HG03039 (cell line): Measurements from ENCODE around the gene PSPN.

Experiments used
- ATAC-seq: cut with Tn5 transposase; IDR thresholded peaks from one replicate; pipeline ENCODE4 v1.9.1; 2021; ENCODE audit warnings: mild to moderate bottlenecking, moderate library complexity; ENCODE audit not compliant: unreplicated experiment

Gene PSPN

DNA sequence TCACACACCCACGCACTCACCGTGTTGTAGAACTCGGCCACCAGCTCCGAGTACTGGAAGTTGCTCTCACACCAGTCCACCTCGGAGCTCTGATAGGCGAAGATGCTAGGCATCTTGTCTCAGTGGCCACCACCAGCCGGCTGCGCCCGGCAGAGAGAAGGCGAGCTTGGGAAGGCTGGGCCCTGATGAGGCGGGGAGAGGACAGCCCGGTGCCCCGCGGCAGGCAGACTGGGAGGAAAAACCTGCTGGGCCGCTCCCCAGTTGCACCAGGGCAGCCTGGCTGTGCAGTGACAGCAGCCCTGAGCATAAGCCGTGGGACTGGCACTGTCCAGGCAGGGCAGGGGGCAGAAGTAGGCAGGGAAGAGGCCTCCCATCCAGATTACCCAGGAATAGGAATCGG is 42.3 kb downstream of the PSPN start, which contains the start of gene ACER1:
ACER1 (minus strand) TSS at position 174 of the 400 bp plus-strand sequence; CDS start at position 113, 61 bp downstream.
- no peak for ATAC-seq

DNA sequence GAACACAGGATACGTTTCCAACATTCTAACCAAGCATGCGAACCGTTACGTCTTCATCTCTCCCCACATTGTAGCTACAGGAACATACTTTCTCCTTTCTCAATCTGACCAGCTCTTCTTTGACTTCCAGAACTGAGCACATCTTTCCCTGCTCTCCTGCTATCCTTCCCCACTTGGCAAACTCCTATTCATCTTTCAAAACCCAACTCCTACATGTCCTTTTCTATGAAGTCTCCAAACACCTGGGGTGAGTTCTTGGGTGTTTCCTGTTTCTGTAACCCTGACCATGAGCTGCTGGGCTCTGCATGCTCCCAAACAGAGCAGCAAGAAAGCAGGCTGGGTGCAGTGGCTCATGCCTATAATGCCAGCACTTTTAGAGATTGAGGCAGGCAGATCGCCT is 48.9 kb downstream of the PSPN start:
- no peak for ATAC-seq

DNA sequence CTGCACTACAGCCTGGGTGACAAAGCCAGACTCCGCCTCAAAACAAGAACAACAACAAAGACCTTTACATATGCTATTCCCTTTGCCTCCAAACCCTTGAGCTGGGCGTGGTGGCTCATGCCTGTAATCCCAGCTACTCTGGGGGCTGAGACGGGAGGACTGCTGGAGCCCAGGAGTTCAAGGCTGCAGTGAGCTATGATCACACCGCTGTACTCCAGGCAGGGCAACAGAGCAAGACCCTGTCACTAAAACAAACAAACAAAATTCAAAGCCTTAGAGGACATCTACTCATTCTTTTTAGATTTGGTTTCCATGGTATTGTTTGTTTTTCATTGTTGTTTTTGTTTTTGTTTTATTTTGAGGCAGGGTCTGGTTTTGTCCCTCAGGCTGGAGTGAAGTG is 50.1 kb downstream of the PSPN start:
- ATAC-seq: no peak
